ENCODE results near the gene NFATC3. TPM values are rescaled to one million over a fixed set of nuclear protein-coding genes. Genes with fewer than 3 reads are reported as not detected.

NFATC3 gene
- polyA plus RNA-seq, 1 experiment: 16.7 TPM

- no peaks in the 10 kb centered on the region for H3K27me3 ChIP-seq (ENCODE audit: control insufficient read depth, insufficient read depth, low read length)
- H3K9me3 ChIP-seq (ENCODE audit: control insufficient read depth, insufficient read depth, low read length): no peaks in the 10 kb centered on the region
- no peak for TF ChIP-seq CTCF (IDR thresholded peaks at IDR 0.05; ENCODE audit: low read depth, low read length)
- no peak overlapping the region for H3K4me3 ChIP-seq (ENCODE audit: low read depth, low read length)
- no peak for DNase-seq (ENCODE audit: low read depth, low spot score)
- H3K27ac ChIP-seq (ENCODE audit: low read depth, low read length): no peak overlapping the region
- POLR2A ChIA-PET: interaction anchor here (0.6 kb wide), 1 partner anchor 12 kb away, joined by 3 read pairs; no protein-coding TSS in a partner anchor
- CTCF ChIA-PET: interaction anchor here (0.6 to 0.7 kb wide), 6 partner anchors 12 to 1850 kb away, joined by 3 to 6 read pairs (median 4); no protein-coding TSS in a partner anchor
These were observed 132.3 kb downstream of the NFATC3 start for GRCh38 chr16:68217506-68217905.

GRCh38 chr16:68219725-68220351 is 134.7 kb downstream of the NFATC3 start:
- no peaks in the 10 kb centered on the region for H3K9me3 ChIP-seq (ENCODE audit: control insufficient read depth, insufficient read depth, low read length)
- CTCF ChIA-PET: interaction anchor here (0.6 to 1.3 kb wide), 4 partner anchors 10 to 428 kb away, joined by 3 to 5 read pairs (median 4); no protein-coding TSS in a partner anchor
- H3K27ac ChIP-seq (ENCODE audit: low read depth, low read length): no peak overlapping the region
- H3K27me3 ChIP-seq (ENCODE audit: control insufficient read depth, insufficient read depth, low read length): no peaks in the 10 kb centered on the region
- DNase-seq (ENCODE audit: low read depth, low spot score): no peak
- no peak for TF ChIP-seq CTCF (IDR thresholded peaks at IDR 0.05; ENCODE audit: low read depth, low read length)
- POLR2A ChIA-PET: no interaction called here
- H3K4me3 ChIP-seq (ENCODE audit: low read depth, low read length): no peak overlapping the region

GRCh38 chr16:68223072-68223471 is 137.9 kb downstream of the NFATC3 start:
- no peaks in the 10 kb centered on the region for H3K27me3 ChIP-seq (ENCODE audit: control insufficient read depth, insufficient read depth, low read length)
- no peak overlapping the region for H3K4me3 ChIP-seq (ENCODE audit: low read depth, low read length)
- CTCF ChIA-PET: no interaction called here
- H3K27ac ChIP-seq (ENCODE audit: low read depth, low read length): no peak overlapping the region
- no peaks in the 10 kb centered on the region for H3K9me3 ChIP-seq (ENCODE audit: control insufficient read depth, insufficient read depth, low read length)
- TF ChIP-seq CTCF (IDR thresholded peaks at IDR 0.05; ENCODE audit: low read depth, low read length): no peak
- DNase-seq (ENCODE audit: low read depth, low spot score): no peak
- POLR2A ChIA-PET: interaction anchor here (0.5 kb wide), 1 partner anchor 63 kb away, joined by 10 read pairs; no protein-coding TSS in a partner anchor

- CTCF ChIA-PET: interaction anchor here (0.7 to 3.5 kb wide), 2 partner anchors 133 to 161 kb away, joined by 3 to 28 read pairs; no protein-coding TSS in a partner anchor
- no peak for DNase-seq (ENCODE audit: low read depth, low spot score)
- no peak for TF ChIP-seq CTCF (IDR thresholded peaks at IDR 0.05; ENCODE audit: low read depth, low read length)
- Histone ChIP-seq H3K27ac (ENCODE audit: low read depth, low read length) (no peak overlapping the region), H3K27me3 (ENCODE audit: control insufficient read depth, insufficient read depth, low read length) (no peaks in the 10 kb centered on the region), H3K4me3 (ENCODE audit: low read depth, low read length) (no peak overlapping the region), H3K9me3 (ENCODE audit: control insufficient read depth, insufficient read depth, low read length) (no peaks in the 10 kb centered on the region)
- POLR2A ChIA-PET: interaction anchor here (0.7 kb wide), 1 partner anchor 383 kb away, joined by 8 read pairs; no protein-coding TSS in a partner anchor
These were observed 140.9 kb downstream of the NFATC3 start for GRCh38 chr16:68226116-68226515.

- no peak for TF ChIP-seq CTCF (IDR thresholded peaks at IDR 0.05; ENCODE audit: low read depth, low read length)
- Histone ChIP-seq H3K4me3 (ENCODE audit: low read depth, low read length) (no peak overlapping the region), H3K27me3 (ENCODE audit: control insufficient read depth, insufficient read depth, low read length) (no peaks in the 10 kb centered on the region), H3K9me3 (ENCODE audit: control insufficient read depth, insufficient read depth, low read length) (no peaks in the 10 kb centered on the region), H3K27ac (ENCODE audit: low read depth, low read length) (no peak overlapping the region)
- CTCF ChIA-PET: interaction anchor here (0.9 to 3.5 kb wide), 8 partner anchors 108 to 411 kb away, joined by 3 to 28 read pairs (median 4); partner anchors contain the start of gene NRN1L
- DNase-seq (ENCODE audit: low read depth, low spot score): no peak
- POLR2A ChIA-PET: interaction anchor here (0.7 kb wide), 1 partner anchor 48 kb away, joined by 12 read pairs; no protein-coding TSS in a partner anchor
These were observed 142.1 kb downstream of the NFATC3 start for GRCh38 chr16:68227183-68227793.
